ENCODE results near the gene MRPS18B. TPM values are rescaled to one million over a fixed set of nuclear protein-coding genes. Genes with fewer than 3 reads are reported as not detected.

Gene MRPS18B
- total RNA-seq, 4 donors from 2014 or later, result 47.0 to 82.5 (median 64.6) TPM

DNA sequence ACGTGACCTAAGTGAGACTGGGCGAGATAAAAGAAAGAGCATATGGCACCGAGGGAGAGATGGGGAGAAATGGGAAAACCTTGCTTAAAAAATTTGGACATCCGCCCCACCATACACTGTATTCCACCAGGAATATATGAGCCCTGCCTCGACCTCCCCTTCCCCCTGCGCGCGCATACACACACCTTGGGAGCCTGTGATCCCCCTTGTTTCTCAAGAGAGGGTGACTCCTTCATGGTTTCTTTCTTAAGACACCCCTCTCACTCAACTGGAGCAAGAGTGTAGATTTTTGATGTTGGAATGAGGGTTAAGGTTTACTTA lies 45.9 kb upstream of the MRPS18B start:
- Histone ChIP-seq H3K36me3 (peaks cover 0 to 2% of the 10 kb centered on the region in 2 donors), H3K9me3 (no peaks in the 10 kb centered on the region), H3K27me3 (no peaks in the 10 kb centered on the region), H3K27ac (peak overlapping the region in 2 of 3 donors; percentile 77 to 82), H3K4me3 (replicated peaks in 1 of 3) (peak overlapping the region; percentile 3 to 68 (median 50)), H3K4me1 (peaks cover 14 to 16% of the 10 kb centered on the region in 2 donors)
- intact Hi-C loops (cut with DNase I), result no loop called here
- TF ChIP-seq, protein P1, sequence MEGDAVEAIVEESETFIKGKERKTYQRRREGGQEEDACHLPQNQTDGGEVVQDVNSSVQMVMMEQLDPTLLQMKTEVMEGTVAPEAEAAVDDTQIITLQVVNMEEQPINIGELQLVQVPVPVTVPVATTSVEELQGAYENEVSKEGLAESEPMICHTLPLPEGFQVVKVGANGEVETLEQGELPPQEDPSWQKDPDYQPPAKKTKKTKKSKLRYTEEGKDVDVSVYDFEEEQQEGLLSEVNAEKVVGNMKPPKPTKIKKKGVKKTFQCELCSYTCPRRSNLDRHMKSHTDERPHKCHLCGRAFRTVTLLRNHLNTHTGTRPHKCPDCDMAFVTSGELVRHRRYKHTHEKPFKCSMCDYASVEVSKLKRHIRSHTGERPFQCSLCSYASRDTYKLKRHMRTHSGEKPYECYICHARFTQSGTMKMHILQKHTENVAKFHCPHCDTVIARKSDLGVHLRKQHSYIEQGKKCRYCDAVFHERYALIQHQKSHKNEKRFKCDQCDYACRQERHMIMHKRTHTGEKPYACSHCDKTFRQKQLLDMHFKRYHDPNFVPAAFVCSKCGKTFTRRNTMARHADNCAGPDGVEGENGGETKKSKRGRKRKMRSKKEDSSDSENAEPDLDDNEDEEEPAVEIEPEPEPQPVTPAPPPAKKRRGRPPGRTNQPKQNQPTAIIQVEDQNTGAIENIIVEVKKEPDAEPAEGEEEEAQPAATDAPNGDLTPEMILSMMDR (IDR thresholded peaks at IDR 0.05), result no peak
- no peak for TF ChIP-seq POLR2A (IDR thresholded peaks at IDR 0.05)
- no peak for DNase-seq
- WGBS, 2 donors, result 1 to 3% methylated on average over 8 of the region's 8 CpGs

DNA sequence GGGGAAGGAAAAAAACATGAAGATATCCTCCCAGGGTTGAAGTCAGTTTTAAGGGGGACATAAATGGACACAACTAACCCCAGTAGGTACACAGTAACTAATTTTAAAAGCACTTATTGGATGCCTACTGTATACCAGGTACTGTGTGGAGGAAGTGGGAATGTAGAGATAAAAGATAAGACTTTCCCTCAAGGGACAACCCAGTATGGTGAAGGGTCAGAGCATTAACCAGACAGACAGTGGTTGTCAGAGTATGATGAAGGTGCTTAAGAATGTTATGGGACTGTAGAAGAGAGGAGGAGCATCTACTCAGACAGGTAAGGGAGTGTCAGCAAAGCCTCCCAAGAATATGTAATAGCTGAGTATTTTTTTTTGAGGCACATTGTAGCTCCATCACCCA lies 45.5 kb upstream of the MRPS18B start:
- Histone ChIP-seq H3K27me3 (no peaks in the 10 kb centered on the region), H3K36me3 (peaks cover 0 to 6% of the 10 kb centered on the region in 2 donors), H3K4me1 (peaks cover 14 to 16% of the 10 kb centered on the region in 2 donors), H3K9me3 (no peaks in the 10 kb centered on the region), H3K27ac (peak overlapping the region in 1 of 3 donors; percentile 82), H3K4me3 (replicated peaks in 1 of 3) (peak overlapping the region; percentile 3 to 68 (median 50))
- no peak for TF ChIP-seq POLR2A (IDR thresholded peaks at IDR 0.05)
- TF ChIP-seq, protein P1 (IDR thresholded peaks at IDR 0.05), result no peak
- intact Hi-C loops (cut with DNase I), result no loop called here
- DNase-seq, result no peak

DNA sequence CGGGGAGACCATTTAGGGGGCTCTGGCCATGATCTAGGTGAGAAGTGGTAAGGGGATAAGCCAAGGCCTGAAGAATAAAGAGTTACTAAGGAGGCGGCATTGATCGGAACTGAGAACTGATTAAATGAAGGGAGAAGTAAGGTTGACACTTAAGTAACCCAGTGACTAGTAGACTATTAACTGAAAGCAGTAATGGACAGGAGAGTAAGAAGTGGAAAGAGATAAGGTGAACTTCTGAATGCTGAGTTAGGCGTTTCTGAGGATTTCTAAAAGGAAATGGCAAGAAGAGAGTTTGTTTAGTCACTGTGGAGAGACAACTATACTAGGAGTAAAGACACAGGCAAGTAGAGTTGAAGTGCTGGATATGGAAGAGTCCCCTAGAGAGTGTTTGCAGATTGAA lies 44.5 kb upstream of the MRPS18B start:
- DNase-seq, result no peak
- H3K9me3 ChIP-seq, result no peaks in the 10 kb centered on the region
- TF ChIP-seq, protein P1 (IDR thresholded peaks at IDR 0.05), result no peak
- no peak for TF ChIP-seq POLR2A (IDR thresholded peaks at IDR 0.05)
- H3K27me3 ChIP-seq, result no peaks in the 10 kb centered on the region
- H3K4me1 ChIP-seq, result peaks cover 14 to 16% of the 10 kb centered on the region in 2 donors
- WGBS, 2 donors, result 53 to 55% methylated on average over 4 of the region's 4 CpGs
- peaks cover 9 to 15% of the 10 kb centered on the region in 2 donors for H3K36me3 ChIP-seq
- H3K4me3 ChIP-seq (replicated peaks in 1 of 3), result no peak overlapping the region
- intact Hi-C loops (cut with DNase I), result no loop called here
- H3K27ac ChIP-seq, result no peak overlapping the region

DNA sequence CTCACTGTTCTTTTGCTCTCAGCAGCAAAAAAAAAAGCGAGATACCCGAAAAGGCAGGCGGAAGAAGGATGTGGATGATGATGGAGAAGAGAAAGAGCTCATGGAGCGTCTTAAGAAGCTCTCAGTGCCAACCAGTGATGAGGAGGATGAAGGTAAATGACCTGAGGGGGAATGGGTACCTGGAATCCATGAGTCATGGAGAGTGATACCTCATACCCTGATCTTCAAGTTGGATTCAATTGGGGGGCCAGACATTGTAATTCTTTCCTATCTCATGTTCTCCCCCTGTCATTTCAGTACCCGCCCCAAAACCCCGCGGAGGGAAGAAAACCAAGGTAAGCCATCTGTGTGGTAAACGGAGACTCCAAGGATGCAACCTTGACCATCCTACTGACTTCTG lies 39.6 kb upstream of the MRPS18B start:
- 97 to 99% methylated on average over 8 of the region's 8 CpGs for WGBS, 2 donors
- no peak for DNase-seq
- TF ChIP-seq, protein P1 (IDR thresholded peaks at IDR 0.05), result no peak
- no peak for TF ChIP-seq POLR2A (IDR thresholded peaks at IDR 0.05)
- H3K4me3 ChIP-seq (replicated peaks in 1 of 3), result no peak overlapping the region
- intact Hi-C loops (cut with DNase I), result no loop called here
- peaks cover 0 to under 1% of the 10 kb centered on the region in 2 donors for H3K4me1 ChIP-seq
- no peaks in the 10 kb centered on the region for H3K27me3 ChIP-seq
- H3K36me3 ChIP-seq, result peaks cover 51 to 57% of the 10 kb centered on the region in 2 donors
- H3K9me3 ChIP-seq, result no peaks in the 10 kb centered on the region
- no peak overlapping the region for H3K27ac ChIP-seq

DNA sequence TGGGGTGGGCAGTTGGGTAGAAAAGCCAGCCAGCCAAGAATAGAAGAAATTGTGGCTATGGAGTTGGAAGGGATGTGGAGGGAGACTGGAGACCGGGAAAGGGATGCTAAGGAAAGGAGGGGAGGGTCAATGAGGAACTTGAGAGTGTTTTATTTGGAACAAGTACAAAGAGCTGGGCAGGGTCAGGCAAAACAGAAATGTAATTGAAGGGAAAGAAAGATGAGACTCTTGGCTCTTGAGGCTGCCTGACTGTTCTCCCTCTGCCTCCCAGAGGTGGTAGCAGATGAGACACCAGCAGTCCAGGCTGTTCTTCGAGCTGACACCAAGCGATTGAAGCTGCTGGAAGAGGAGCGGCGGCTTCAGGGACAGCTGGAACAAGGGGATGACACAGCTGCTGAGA lies 33.7 kb upstream of the MRPS18B start:
- Histone ChIP-seq H3K27me3 (no peaks in the 10 kb centered on the region), H3K27ac (no peak overlapping the region), H3K4me1 (no peaks in the 10 kb centered on the region), H3K4me3 (replicated peaks in 1 of 3) (no peak overlapping the region), H3K9me3 (no peaks in the 10 kb centered on the region), H3K36me3 (peaks cover 84 to 95% of the 10 kb centered on the region in 2 donors)
- intact Hi-C loops (cut with DNase I), result no loop called here
- DNase-seq, result no peak
- no peak for TF ChIP-seq POLR2A (IDR thresholded peaks at IDR 0.05)
- TF ChIP-seq, protein P1 (IDR thresholded peaks at IDR 0.05), result no peak
- WGBS, 2 donors, result 93 to 94% methylated on average over 5 of the region's 5 CpGs
